SU-DHL-6 (cell line): ENCODE data around the gene PHLPP2.
"Not testable (repeated sequence)": the region's sequence is repeated elsewhere in the genome, so short reads cannot be mapped to it uniquely, and the experiment has no call there.

Source experiments
- EZH2phosphoT487 ChIP-seq: fragments of 200-600 bp; sonication (generic), shearing (Covaris generic); conservative IDR thresholded peaks from 2 replicates; pipeline ENCODE4 v1.6.1; 2018; ENCODE audit warnings: mild to moderate bottlenecking, antibody characterized with exemption, low read length, moderate library complexity, mixed read lengths
- TF ChIP-seq, protein P1 (sequence below): fragments of 200-600 bp; sonication (generic); IDR thresholded peaks from one replicate; pipeline ENCODE4 v1.5.1; 2017; ENCODE audit warnings: antibody characterized with exemption, mild to moderate bottlenecking, low read length, moderate library complexity; ENCODE audit not compliant: insufficient read depth, poor library complexity, severe bottlenecking

DNA sequence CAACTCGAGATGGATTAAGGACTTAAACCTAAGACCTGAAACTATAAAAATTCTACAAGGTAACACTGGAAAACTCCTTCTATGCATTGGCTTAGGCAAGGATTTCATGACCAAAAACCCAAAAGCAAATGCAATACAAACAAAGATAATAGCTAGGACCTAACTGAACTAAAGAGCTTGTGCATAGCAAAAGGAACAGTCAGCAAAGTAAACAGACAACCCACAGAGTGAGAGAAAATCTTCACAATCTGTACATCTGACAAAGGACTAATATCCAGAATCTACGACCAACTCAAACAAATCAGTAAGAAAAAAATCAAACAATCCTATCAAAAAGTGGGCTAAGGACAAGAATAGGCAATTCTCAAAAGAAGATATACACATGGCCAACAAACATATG is 126.1 kb downstream of the PHLPP2 start:
- TF ChIP-seq, protein P1, sequence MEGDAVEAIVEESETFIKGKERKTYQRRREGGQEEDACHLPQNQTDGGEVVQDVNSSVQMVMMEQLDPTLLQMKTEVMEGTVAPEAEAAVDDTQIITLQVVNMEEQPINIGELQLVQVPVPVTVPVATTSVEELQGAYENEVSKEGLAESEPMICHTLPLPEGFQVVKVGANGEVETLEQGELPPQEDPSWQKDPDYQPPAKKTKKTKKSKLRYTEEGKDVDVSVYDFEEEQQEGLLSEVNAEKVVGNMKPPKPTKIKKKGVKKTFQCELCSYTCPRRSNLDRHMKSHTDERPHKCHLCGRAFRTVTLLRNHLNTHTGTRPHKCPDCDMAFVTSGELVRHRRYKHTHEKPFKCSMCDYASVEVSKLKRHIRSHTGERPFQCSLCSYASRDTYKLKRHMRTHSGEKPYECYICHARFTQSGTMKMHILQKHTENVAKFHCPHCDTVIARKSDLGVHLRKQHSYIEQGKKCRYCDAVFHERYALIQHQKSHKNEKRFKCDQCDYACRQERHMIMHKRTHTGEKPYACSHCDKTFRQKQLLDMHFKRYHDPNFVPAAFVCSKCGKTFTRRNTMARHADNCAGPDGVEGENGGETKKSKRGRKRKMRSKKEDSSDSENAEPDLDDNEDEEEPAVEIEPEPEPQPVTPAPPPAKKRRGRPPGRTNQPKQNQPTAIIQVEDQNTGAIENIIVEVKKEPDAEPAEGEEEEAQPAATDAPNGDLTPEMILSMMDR, result not testable (repeated sequence)
- TF ChIP-seq EZH2phosphoT487, result not testable (repeated sequence)
